ENCODE measurements around the gene SGCD.

The SGCD gene

DNA sequence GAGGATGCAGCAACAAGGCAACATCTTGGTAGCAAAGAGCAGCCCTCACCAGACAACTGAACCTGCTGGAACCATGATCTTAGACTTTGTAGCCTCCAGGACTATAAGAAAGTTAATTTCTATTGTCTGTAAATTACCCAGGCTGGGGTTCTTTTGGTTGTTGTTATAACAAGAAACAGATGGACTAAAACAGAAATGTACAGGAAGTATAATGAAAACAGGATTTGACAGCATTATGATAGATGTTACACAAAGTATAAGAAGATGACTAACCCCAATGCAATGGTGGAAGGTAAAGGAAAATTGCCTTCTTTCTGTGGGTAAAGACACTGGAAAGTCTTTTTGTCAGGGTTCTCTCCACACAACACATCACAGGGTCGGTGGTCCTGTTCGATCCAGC is 204.2 kb downstream of the SGCD start:
- no peak overlapping the region for H3K4me3 ChIP-seq (ENCODE audit: low read depth, low read length)

DNA sequence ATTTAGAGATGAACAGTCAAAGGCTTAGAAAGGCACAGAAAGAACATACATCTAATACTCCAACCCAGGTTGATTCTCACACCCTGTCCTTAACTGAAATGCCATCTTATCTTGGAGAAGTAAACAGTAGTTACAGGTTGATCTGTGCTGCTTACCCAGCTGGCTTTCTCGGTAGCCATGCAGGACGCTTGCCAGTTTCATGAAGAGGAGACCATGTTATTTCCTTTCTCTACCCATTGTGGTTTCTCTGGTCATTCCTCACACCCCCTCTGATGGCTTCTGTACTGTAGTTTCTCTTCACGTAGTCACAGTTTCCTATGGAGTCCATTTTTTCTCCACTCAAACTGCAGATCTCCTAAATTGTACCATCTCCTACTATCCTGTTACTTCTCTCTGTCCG is 206.0 kb downstream of the SGCD start:
- no peak overlapping the region for H3K9ac ChIP-seq
- H2AFZ ChIP-seq: no peak overlapping the region

More for the DNA sequence above, 204.2 kb downstream of the SGCD start:
- Histone ChIP-seq H3K4me2 (ENCODE audit: low read length) (no peak overlapping the region), H3K4me1 (no peaks in the 10 kb centered on the region), H3K27ac (no peak overlapping the region), H3K36me3 (ENCODE audit: control insufficient read depth, insufficient read depth, low read length) (no peaks in the 10 kb centered on the region), H3K9me3 (ENCODE audit: control insufficient read depth, low read length) (no peaks in the 10 kb centered on the region), H3K9ac (no peak overlapping the region), H2AFZ (no peak overlapping the region), H3K27me3 (ENCODE audit: control insufficient read depth, insufficient read depth, low read length) (no peaks in the 10 kb centered on the region), H3K79me2 (peaks cover 3% of the 10 kb centered on the region)
- TF ChIP-seq, protein P1, sequence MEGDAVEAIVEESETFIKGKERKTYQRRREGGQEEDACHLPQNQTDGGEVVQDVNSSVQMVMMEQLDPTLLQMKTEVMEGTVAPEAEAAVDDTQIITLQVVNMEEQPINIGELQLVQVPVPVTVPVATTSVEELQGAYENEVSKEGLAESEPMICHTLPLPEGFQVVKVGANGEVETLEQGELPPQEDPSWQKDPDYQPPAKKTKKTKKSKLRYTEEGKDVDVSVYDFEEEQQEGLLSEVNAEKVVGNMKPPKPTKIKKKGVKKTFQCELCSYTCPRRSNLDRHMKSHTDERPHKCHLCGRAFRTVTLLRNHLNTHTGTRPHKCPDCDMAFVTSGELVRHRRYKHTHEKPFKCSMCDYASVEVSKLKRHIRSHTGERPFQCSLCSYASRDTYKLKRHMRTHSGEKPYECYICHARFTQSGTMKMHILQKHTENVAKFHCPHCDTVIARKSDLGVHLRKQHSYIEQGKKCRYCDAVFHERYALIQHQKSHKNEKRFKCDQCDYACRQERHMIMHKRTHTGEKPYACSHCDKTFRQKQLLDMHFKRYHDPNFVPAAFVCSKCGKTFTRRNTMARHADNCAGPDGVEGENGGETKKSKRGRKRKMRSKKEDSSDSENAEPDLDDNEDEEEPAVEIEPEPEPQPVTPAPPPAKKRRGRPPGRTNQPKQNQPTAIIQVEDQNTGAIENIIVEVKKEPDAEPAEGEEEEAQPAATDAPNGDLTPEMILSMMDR (IDR thresholded peaks at IDR 0.05): no peak

GRCh38 chr5:156534085-156534484 is 207.1 kb downstream of the SGCD start:
- Histone ChIP-seq H3K4me2 (ENCODE audit: low read length) (no peak overlapping the region), H3K27ac (no peak overlapping the region), H3K9ac (no peak overlapping the region), H3K27me3 (ENCODE audit: control insufficient read depth, insufficient read depth, low read length) (no peaks in the 10 kb centered on the region), H3K9me3 (ENCODE audit: control insufficient read depth, low read length) (no peaks in the 10 kb centered on the region), H2AFZ (no peak overlapping the region), H3K36me3 (ENCODE audit: control insufficient read depth, insufficient read depth, low read length) (no peaks in the 10 kb centered on the region), H3K79me2 (peaks cover 3% of the 10 kb centered on the region), H3K4me3 (ENCODE audit: low read depth, low read length) (no peak overlapping the region), H3K4me1 (peaks cover 3% of the 10 kb centered on the region)
- TF ChIP-seq, protein P1 (IDR thresholded peaks at IDR 0.05): no peak

More for the DNA sequence above, 206.0 kb downstream of the SGCD start:
- no peaks in the 10 kb centered on the region for H3K36me3 ChIP-seq (ENCODE audit: control insufficient read depth, insufficient read depth, low read length)
- H3K9me3 ChIP-seq (ENCODE audit: control insufficient read depth, low read length): no peaks in the 10 kb centered on the region
- H3K4me1 ChIP-seq: peaks cover 3% of the 10 kb centered on the region
- peaks cover 3% of the 10 kb centered on the region for H3K79me2 ChIP-seq
- TF ChIP-seq, protein P1 (IDR thresholded peaks at IDR 0.05): no peak
- H3K27ac ChIP-seq: no peak overlapping the region
- no peak overlapping the region for H3K4me3 ChIP-seq (ENCODE audit: low read depth, low read length)
- H3K4me2 ChIP-seq (ENCODE audit: low read length): no peak overlapping the region
- H3K27me3 ChIP-seq (ENCODE audit: control insufficient read depth, insufficient read depth, low read length): no peaks in the 10 kb centered on the region

GRCh38 chr5:156534906-156535485 is 208.0 kb downstream of the SGCD start:
- H3K9ac ChIP-seq: no peak overlapping the region
- H3K27me3 ChIP-seq (ENCODE audit: control insufficient read depth, insufficient read depth, low read length): no peaks in the 10 kb centered on the region
- H2AFZ ChIP-seq: no peak overlapping the region
- TF ChIP-seq, protein P1 (IDR thresholded peaks at IDR 0.05): no peak
- no peaks in the 10 kb centered on the region for H3K36me3 ChIP-seq (ENCODE audit: control insufficient read depth, insufficient read depth, low read length)
- H3K9me3 ChIP-seq (ENCODE audit: control insufficient read depth, low read length): no peaks in the 10 kb centered on the region
- H3K4me1 ChIP-seq: peaks cover 3% of the 10 kb centered on the region
- no peak overlapping the region for H3K27ac ChIP-seq
- H3K4me3 ChIP-seq (ENCODE audit: low read depth, low read length): no peak overlapping the region
- H3K4me2 ChIP-seq (ENCODE audit: low read length): no peak overlapping the region
- H3K79me2 ChIP-seq: peaks cover 3% of the 10 kb centered on the region

GRCh38 chr5:156540491-156540890 is 213.5 kb downstream of the SGCD start:
- Histone ChIP-seq H2AFZ (no peak overlapping the region), H3K27me3 (ENCODE audit: control insufficient read depth, insufficient read depth, low read length) (no peaks in the 10 kb centered on the region), H3K79me2 (no peaks in the 10 kb centered on the region), H3K4me2 (ENCODE audit: low read length) (no peak overlapping the region), H3K27ac (no peak overlapping the region), H3K4me1 (peaks cover 3% of the 10 kb centered on the region), H3K4me3 (ENCODE audit: low read depth, low read length) (no peak overlapping the region), H3K9me3 (ENCODE audit: control insufficient read depth, low read length) (no peaks in the 10 kb centered on the region), H3K9ac (no peak overlapping the region), H3K36me3 (ENCODE audit: control insufficient read depth, insufficient read depth, low read length) (no peaks in the 10 kb centered on the region)
- TF ChIP-seq, protein P1 (IDR thresholded peaks at IDR 0.05): no peak
